Kasumi-1 (cell line): ENCODE data around the gene POPDC3.
A peak's percentile ranks its signal among the peaks of the same experiment; 100 is the strongest.

Source experiments
- DNase-seq, 2 experiments: peaks; one replicate each; lab custom pipeline; 2025; lab: John Stamatoyannopoulos, UW

Gene POPDC3

GRCh38 chr6:105151644-105152043, 28.2 kb downstream of the POPDC3 start:
- DNase-seq: no peak

- DNase-seq: no peak
Measured at GRCh38 chr6:105138141-105138540, 41.7 kb downstream of the POPDC3 start.

- DNase-seq: no peak
Measured at GRCh38 chr6:105137388-105137787, 42.4 kb downstream of the POPDC3 start.

GRCh38 chr6:105136431-105137350, 43.1 kb downstream of the POPDC3 start:
- DNase-seq: peak; percentile 34 to 40

- no peak for DNase-seq
Measured at GRCh38 chr6:105135907-105136430, 43.8 kb downstream of the POPDC3 start.

- DNase-seq: peak in 1 of 2 experiments; percentile 40
Measured at GRCh38 chr6:105135056-105135455, 44.8 kb downstream of the POPDC3 start.

- DNase-seq: no peak
Measured at GRCh38 chr6:105122717-105123116, 57.1 kb downstream of the POPDC3 start.

GRCh38 chr6:105121981-105122380, 57.8 kb downstream of the POPDC3 start:
- no peak for DNase-seq

- DNase-seq: no peak
Measured at GRCh38 chr6:105120570-105120969, 59.2 kb downstream of the POPDC3 start.

GRCh38 chr6:105116150-105116549, 63.7 kb downstream of the POPDC3 start:
- no peak for DNase-seq

- no peak for DNase-seq
Measured at GRCh38 chr6:105113422-105113821, 66.4 kb downstream of the POPDC3 start.

- no peak for DNase-seq
Measured at GRCh38 chr6:105112577-105112976, 67.2 kb downstream of the POPDC3 start.

- DNase-seq: no peak
Measured at GRCh38 chr6:105111871-105112270, 67.9 kb downstream of the POPDC3 start.

GRCh38 chr6:105111105-105111504, 68.7 kb downstream of the POPDC3 start:
- DNase-seq: no peak

GRCh38 chr6:105109955-105110895, 69.6 kb downstream of the POPDC3 start:
- DNase-seq: no peak

- no peak for DNase-seq
Measured at GRCh38 chr6:105108631-105109262, 71.1 kb downstream of the POPDC3 start.
